Measurements from ENCODE around the gene RPL39. TPM values are rescaled to one million over a fixed set of nuclear protein-coding genes. Genes with fewer than 3 reads are reported as not detected.
"Not testable (repeated sequence)": the region's sequence is repeated elsewhere in the genome, so short reads cannot be mapped to it uniquely, and the experiment has no call there.

Gene RPL39
- polyA plus RNA-seq, 6 donors from 2014 or later: 3,399 to 4,973 (median 4,743) TPM

- Mint-ChIP-seq H3K4me3 (peak overlapping the region; percentile 78 to 98 (median 88)), H3K9me3 (peaks cover 0 to 2% (median 0%) of the 10 kb centered on the region in 7 donors), H3K27me3 (peaks cover 0 to 11% (median 0%) of the 10 kb centered on the region in 3 donors), H3K27ac (peak overlapping the region in 3 of 6 donors; percentile 74 to 90 (median 83)), H3K4me1 (peaks cover 56 to 76% (median 65%) of the 10 kb centered on the region in 3 donors), H3K36me3 (no peaks in the 10 kb centered on the region)
- ATAC-seq (ENCODE audit: low read depth in 2 of 2) (peak; percentile 16 to 32), DNase-seq (peak; percentile 27)
Observed at GRCh38 chrX:119758731-119759247, 32.6 kb downstream of the RPL39 start.

- peaks cover 50 to 74% (median 60%) of the 10 kb centered on the region in 3 donors for H3K4me1 Mint-ChIP-seq
Observed at GRCh38 chrX:119757979-119758730, 33.3 kb downstream of the RPL39 start, which contains the start of gene SOWAHD. Gene SOWAHD (plus strand): TSS chrX:119758588. CDS start chrX:119758668, 80 bp downstream.

GRCh38 chrX:119757646-119757978 lies 33.8 kb downstream of the RPL39 start:
- peaks cover 44 to 68% (median 54%) of the 10 kb centered on the region in 3 donors for H3K4me1 Mint-ChIP-seq
- peak overlapping the region; percentile 62 to 95 (median 84) for H3K27ac Mint-ChIP-seq
- H3K9me3 Mint-ChIP-seq: peaks cover 0 to 2% (median 0%) of the 10 kb centered on the region in 7 donors
- DNase-seq: no peak
- ATAC-seq (ENCODE audit: low read depth in 2 of 2): no peak
- peaks cover 0 to 11% (median 0%) of the 10 kb centered on the region in 3 donors for H3K27me3 Mint-ChIP-seq
- H3K4me3 Mint-ChIP-seq: peak overlapping the region; percentile 75 to 93 (median 87)
- H3K36me3 Mint-ChIP-seq: no peaks in the 10 kb centered on the region

More at GRCh38 chrX:119757979-119758730, 33.3 kb downstream of the RPL39 start, which contains the start of gene SOWAHD:
- peak within 1 kb of the TSS; percentile 78 to 98 (median 90) for H3K4me3 Mint-ChIP-seq
- ATAC-seq (ENCODE audit: low read depth in 2 of 2): peak; percentile 21 to 30
- DNase-seq: peak; percentile 31
- peak within 1 kb of the TSS; percentile 62 to 95 (median 84) for H3K27ac Mint-ChIP-seq
- H3K36me3 Mint-ChIP-seq: no peaks in the 10 kb centered on the region
- H3K9me3 Mint-ChIP-seq: peaks cover 0 to 2% (median 0%) of the 10 kb centered on the region in 7 donors
- H3K27me3 Mint-ChIP-seq: peaks cover 0 to 11% (median 0%) of the 10 kb centered on the region in 3 donors

- H3K4me3 Mint-ChIP-seq: peak overlapping the region; percentile 75 to 93 (median 87)
- H3K27me3 Mint-ChIP-seq: peaks cover 0 to 11% (median 0%) of the 10 kb centered on the region in 3 donors
- H3K4me1 Mint-ChIP-seq: peaks cover 39 to 63% (median 49%) of the 10 kb centered on the region in 3 donors
- H3K36me3 Mint-ChIP-seq: no peaks in the 10 kb centered on the region
- ATAC-seq (ENCODE audit: low read depth in 2 of 2) (no peak), DNase-seq (no peak)
- peaks cover 0 to 2% (median 0%) of the 10 kb centered on the region in 7 donors for H3K9me3 Mint-ChIP-seq
- peak overlapping the region; percentile 54 to 96 (median 88) for H3K27ac Mint-ChIP-seq
Observed at GRCh38 chrX:119756926-119757635, 34.3 kb downstream of the RPL39 start.

- DNase-seq (peak; percentile 49), ATAC-seq (ENCODE audit: low read depth in 2 of 2) (peak; percentile 48 to 55)
- Mint-ChIP-seq H3K4me1 (peaks cover 36 to 58% (median 44%) of the 10 kb centered on the region in 3 donors), H3K27me3 (peaks cover 0 to 11% (median 0%) of the 10 kb centered on the region in 3 donors), H3K36me3 (no peaks in the 10 kb centered on the region), H3K9me3 (peaks cover 0 to 2% (median 0%) of the 10 kb centered on the region in 7 donors), H3K4me3 (peak overlapping the region; percentile 53 to 93 (median 74)), H3K27ac (peak overlapping the region; percentile 84 to 96 (median 93))
Observed at GRCh38 chrX:119755981-119756533, 35.4 kb downstream of the RPL39 start.

- ATAC-seq (ENCODE audit: low read depth in 2 of 2): peak; percentile 15 to 38
- peak; percentile 45 for DNase-seq
- peaks cover 28 to 45% (median 32%) of the 10 kb centered on the region in 3 donors for H3K4me1 Mint-ChIP-seq
Observed at GRCh38 chrX:119753639-119754257, 37.7 kb downstream of the RPL39 start.

GRCh38 chrX:119753001-119753400 lies 38.4 kb downstream of the RPL39 start:
- H3K27ac Mint-ChIP-seq: no peak overlapping the region
- DNase-seq: no peak
- H3K36me3 Mint-ChIP-seq: no peaks in the 10 kb centered on the region
- H3K4me1 Mint-ChIP-seq: peaks cover 28 to 45% (median 32%) of the 10 kb centered on the region in 3 donors
- H3K27me3 Mint-ChIP-seq: peaks cover 0 to 11% (median 0%) of the 10 kb centered on the region in 3 donors
- H3K9me3 Mint-ChIP-seq: peaks cover 0 to 2% (median 0%) of the 10 kb centered on the region in 7 donors
- ATAC-seq (ENCODE audit: low read depth in 2 of 2): no peak
- no peak overlapping the region for H3K4me3 Mint-ChIP-seq

More at GRCh38 chrX:119753639-119754257, 37.7 kb downstream of the RPL39 start:
- Mint-ChIP-seq H3K36me3 (no peaks in the 10 kb centered on the region), H3K27ac (peak overlapping the region in 5 of 6 donors; percentile 75 to 97 (median 85)), H3K4me3 (peak overlapping the region in 3 of 8 donors; percentile 35 to 71 (median 49)), H3K9me3 (peaks cover 0 to 2% (median 0%) of the 10 kb centered on the region in 7 donors), H3K27me3 (peaks cover 0 to 11% (median 0%) of the 10 kb centered on the region in 3 donors)

GRCh38 chrX:119750751-119751150 lies 40.7 kb downstream of the RPL39 start:
- H3K4me3 Mint-ChIP-seq; H3K27ac Mint-ChIP-seq; H3K36me3 Mint-ChIP-seq; ATAC-seq (ENCODE audit: low read depth in 2 of 2); H3K9me3 Mint-ChIP-seq; DNase-seq; H3K27me3 Mint-ChIP-seq: not testable (repeated sequence)
- H3K4me1 Mint-ChIP-seq: peaks cover 6 to 22% (median 14%) of the 10 kb centered on the region in 3 donors

GRCh38 chrX:119750131-119750530 lies 41.3 kb downstream of the RPL39 start:
- not testable (repeated sequence) for H3K9me3 Mint-ChIP-seq; H3K4me3 Mint-ChIP-seq; H3K36me3 Mint-ChIP-seq; DNase-seq; ATAC-seq (ENCODE audit: low read depth in 2 of 2); H3K27me3 Mint-ChIP-seq
- Mint-ChIP-seq H3K4me1 (peaks cover 3 to 16% (median 11%) of the 10 kb centered on the region in 3 donors), H3K27ac (peak overlapping the region in 1 of 6 donors; percentile 51)

GRCh38 chrX:119745283-119745848 lies 46.1 kb downstream of the RPL39 start:
- no peak for ATAC-seq (ENCODE audit: low read depth in 2 of 2)
- H3K27ac Mint-ChIP-seq: peak overlapping the region in 1 of 6 donors; percentile 26

GRCh38 chrX:119738742-119739141 lies 52.7 kb downstream of the RPL39 start:
- ATAC-seq (ENCODE audit: low read depth in 2 of 2): no peak
- no peak for DNase-seq
- Mint-ChIP-seq H3K36me3 (no peaks in the 10 kb centered on the region), H3K9me3 (no peaks in the 10 kb centered on the region), H3K27ac (no peak overlapping the region), H3K4me3 (no peak overlapping the region), H3K4me1 (peaks cover 0 to 5% (median 0%) of the 10 kb centered on the region in 3 donors), H3K27me3 (peaks cover 0 to 5% (median 0%) of the 10 kb centered on the region in 3 donors)

More at GRCh38 chrX:119745283-119745848, 46.1 kb downstream of the RPL39 start:
- Mint-ChIP-seq H3K36me3 (no peaks in the 10 kb centered on the region), H3K4me3 (no peak overlapping the region), H3K4me1 (no peaks in the 10 kb centered on the region), H3K27me3 (no peaks in the 10 kb centered on the region), H3K9me3 (no peaks in the 10 kb centered on the region)
- no peak for DNase-seq

Data from naive B cell (primary cell).